Nephron (organoid): Measurements from ENCODE around the gene RTP2.
A peak's percentile ranks its signal among the peaks of the same experiment; 100 is the strongest.

ENCODE experiments used
- H3K27ac Mint-ChIP-seq, 3 experiments: 2 replicates each; pipeline ENCODE4 v1.8.0; 2020; ENCODE audit warnings: mixed read lengths in 3 of 3, mild to moderate bottlenecking in 2 of 3, moderate library complexity in 1 of 3
- H3K27me3 Mint-ChIP-seq: 2 replicates; pipeline ENCODE4 v1.8.0; 2021; ENCODE audit warnings: low read depth, mild to moderate bottlenecking, moderate library complexity, mixed read lengths
- H3K36me3 Mint-ChIP-seq: 2 replicates; pipeline ENCODE4 v1.8.0; 2020; ENCODE audit warnings: low read depth, mixed read lengths
- H3K4me1 Mint-ChIP-seq: 2 replicates; pipeline ENCODE4 v1.8.0; 2020; ENCODE audit warnings: mixed read lengths
- H3K4me3 Mint-ChIP-seq, 3 experiments: 2 replicates each; pipeline ENCODE4 v1.8.0; 2020; ENCODE audit warnings: mild to moderate bottlenecking in 3 of 3, mixed read lengths in 3 of 3, moderate library complexity in 2 of 3
- H3K9me3 Mint-ChIP-seq: 2 replicates; pipeline ENCODE4 v1.8.0; 2020; ENCODE audit warnings: mixed read lengths
- TF ChIP-seq, protein P1 (sequence below), 3 experiments: fragments of 200-600 bp; sonication (generic); IDR thresholded peaks; one replicate each; pipeline ENCODE4 v1.5.0; 2021; ENCODE audit warnings: antibody characterized with exemption in 3 of 3; ENCODE audit not compliant: unreplicated experiment in 3 of 3

RTP2 gene

DNA sequence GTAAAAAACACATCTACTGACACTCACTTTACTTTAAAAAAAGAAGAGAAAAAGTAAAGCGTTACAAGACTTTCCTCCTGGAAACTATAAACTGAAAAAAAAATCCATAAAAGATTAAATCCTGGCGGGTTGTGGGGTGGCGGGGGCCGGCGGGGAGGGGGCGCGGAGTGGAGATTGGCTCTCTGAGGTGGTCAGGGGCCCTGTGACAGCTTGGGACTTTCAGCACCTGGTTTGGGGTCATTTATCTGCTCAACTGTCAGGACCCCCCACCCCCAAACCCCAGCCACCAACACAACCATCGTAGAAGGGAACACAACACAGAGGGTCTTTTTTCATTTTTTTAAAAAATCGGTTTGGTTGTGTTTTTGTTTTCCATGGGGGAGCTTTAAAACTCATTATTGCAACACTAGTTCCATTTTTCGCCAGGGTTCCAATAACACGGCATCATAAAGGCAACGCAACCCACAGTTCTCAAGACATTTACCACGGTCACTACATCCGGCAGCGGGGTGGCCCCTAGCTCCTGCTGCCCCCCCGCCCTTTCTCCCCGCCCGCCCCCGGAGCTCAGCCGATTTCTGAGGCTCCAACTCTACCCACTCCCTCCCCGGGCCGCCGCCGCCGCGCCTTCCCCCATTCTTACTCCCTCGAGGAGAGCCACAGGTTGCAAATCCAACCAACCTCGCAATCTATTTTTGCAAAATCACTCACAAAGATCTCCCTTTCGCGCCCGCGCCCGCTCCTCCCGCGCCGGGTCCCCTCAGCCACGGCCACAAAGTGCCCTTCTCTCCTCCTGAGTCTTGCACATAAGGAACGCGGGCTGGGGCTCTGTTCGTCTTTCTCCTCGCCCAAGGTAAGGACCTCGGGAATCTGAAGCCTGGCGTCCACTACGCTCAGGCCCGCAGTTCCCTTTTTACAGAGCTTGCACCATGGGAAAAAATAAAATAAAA, 41.1 kb upstream of the RTP2 start:
- Mint-ChIP-seq H3K9me3 (no peaks in the 10 kb centered on the region), H3K4me1 (peaks cover 60% of the 10 kb centered on the region), H3K4me3 (peak overlapping the region; percentile 94 to 98 (median 97)), H3K36me3 (no peaks in the 10 kb centered on the region), H3K27me3 (peaks cover 4% of the 10 kb centered on the region), H3K27ac (peak overlapping the region; percentile 100)
- TF ChIP-seq, protein P1, sequence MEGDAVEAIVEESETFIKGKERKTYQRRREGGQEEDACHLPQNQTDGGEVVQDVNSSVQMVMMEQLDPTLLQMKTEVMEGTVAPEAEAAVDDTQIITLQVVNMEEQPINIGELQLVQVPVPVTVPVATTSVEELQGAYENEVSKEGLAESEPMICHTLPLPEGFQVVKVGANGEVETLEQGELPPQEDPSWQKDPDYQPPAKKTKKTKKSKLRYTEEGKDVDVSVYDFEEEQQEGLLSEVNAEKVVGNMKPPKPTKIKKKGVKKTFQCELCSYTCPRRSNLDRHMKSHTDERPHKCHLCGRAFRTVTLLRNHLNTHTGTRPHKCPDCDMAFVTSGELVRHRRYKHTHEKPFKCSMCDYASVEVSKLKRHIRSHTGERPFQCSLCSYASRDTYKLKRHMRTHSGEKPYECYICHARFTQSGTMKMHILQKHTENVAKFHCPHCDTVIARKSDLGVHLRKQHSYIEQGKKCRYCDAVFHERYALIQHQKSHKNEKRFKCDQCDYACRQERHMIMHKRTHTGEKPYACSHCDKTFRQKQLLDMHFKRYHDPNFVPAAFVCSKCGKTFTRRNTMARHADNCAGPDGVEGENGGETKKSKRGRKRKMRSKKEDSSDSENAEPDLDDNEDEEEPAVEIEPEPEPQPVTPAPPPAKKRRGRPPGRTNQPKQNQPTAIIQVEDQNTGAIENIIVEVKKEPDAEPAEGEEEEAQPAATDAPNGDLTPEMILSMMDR (IDR thresholded peaks at IDR 0.05; ENCODE audit: unreplicated experiment in 3 of 3) = no peak

DNA sequence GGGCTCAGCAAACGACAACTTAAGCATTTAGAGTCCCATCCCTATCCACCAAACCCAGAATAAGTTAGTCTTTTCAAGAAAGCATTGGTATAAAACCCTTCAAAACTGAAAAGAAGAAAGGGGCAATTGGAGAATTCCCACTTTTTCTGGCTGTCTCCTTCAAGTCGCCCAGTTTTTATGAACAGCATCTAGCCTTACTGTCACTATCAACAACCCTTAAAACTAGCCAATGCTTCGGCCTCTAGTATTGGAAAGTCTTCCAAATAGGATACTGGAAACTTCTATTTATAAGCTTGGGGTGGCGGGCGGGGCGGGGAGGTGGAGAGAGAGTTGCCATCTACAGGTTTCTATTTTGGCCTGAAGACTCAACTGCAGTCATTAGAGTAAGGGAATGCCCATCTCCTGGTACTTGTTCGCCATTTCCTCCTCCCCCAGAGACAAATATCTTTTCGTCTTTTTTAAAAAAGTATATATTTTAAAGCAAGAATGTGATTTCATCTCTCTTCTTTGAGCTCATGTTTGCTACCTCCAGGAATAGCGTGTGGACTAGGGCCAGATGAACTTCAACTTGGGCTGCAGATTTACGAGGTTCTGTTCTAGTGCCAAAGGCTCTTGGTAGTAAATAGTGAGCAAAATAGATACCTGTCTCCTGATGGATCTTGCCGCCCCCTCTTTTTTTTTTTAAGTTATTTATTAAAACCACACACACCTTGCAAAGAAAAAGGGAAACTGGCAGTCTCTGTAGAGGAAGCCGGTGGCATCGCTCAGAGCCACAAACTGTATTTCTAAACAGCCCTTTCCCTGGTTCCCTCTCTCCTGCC, 40.2 kb upstream of the RTP2 start:
- H3K36me3 Mint-ChIP-seq = no peaks in the 10 kb centered on the region
- peaks cover 51% of the 10 kb centered on the region for H3K4me1 Mint-ChIP-seq
- H3K4me3 Mint-ChIP-seq = peak overlapping the region; percentile 94 to 98 (median 97)
- peak overlapping the region; percentile 100 for H3K27ac Mint-ChIP-seq
- H3K27me3 Mint-ChIP-seq = peaks cover 4% of the 10 kb centered on the region
- TF ChIP-seq, protein P1 (IDR thresholded peaks at IDR 0.05; ENCODE audit: unreplicated experiment in 3 of 3) = peak in 1 of 3 experiments; percentile 16
- H3K9me3 Mint-ChIP-seq = no peaks in the 10 kb centered on the region

DNA sequence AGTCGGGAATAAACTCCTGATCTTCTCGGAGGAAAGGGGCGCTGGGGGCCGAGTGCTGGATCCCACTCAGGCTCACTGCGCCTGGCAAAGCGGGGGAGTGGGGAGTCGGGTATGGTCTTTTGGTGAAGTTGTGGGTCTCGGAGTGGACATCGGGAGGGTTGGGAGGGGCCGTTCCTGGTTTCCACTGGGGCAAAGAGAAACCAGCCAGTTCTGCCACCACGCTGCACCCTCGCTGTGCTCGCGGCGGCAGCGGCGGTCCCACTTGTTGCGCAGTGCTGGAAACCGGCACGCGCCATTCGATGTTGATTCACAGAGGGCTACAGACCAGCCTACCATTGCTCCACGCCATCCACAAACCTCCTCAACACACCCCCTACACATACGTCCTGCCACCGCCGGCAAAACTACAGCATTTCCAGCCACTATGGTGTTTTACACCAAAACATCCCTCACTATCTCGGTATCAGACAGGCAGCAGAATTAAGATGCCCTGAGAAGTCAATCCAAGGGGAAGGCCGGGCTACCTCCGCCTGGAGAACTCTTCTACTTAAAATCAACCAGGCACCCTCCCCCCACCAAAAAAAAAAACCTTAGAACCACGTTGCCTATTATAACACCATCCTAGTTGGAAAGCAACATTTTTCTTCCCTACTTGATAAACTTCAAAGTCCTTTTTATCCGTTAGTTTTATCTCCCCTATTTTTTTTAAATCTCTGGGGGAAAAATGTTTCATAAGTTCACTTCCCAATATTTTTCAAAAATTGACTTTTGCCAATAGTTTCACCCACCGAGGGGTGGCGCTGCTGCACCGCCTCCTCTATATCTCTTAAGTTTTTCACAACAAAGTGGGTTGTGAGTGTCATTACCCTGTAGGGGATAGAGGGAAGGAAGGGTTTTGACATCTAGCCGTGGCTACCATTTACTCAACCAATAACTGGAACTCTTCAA, 39.3 kb upstream of the RTP2 start:
- H3K9me3 Mint-ChIP-seq = no peaks in the 10 kb centered on the region
- H3K27ac Mint-ChIP-seq = peak overlapping the region; percentile 97 to 100 (median 97)
- no peaks in the 10 kb centered on the region for H3K36me3 Mint-ChIP-seq
- peaks cover 51% of the 10 kb centered on the region for H3K4me1 Mint-ChIP-seq
- TF ChIP-seq, protein P1 (IDR thresholded peaks at IDR 0.05; ENCODE audit: unreplicated experiment in 3 of 3) = peak; percentile 91 to 94 (median 92)
- peaks cover 4% of the 10 kb centered on the region for H3K27me3 Mint-ChIP-seq
- peak overlapping the region; percentile 94 to 98 (median 97) for H3K4me3 Mint-ChIP-seq

DNA sequence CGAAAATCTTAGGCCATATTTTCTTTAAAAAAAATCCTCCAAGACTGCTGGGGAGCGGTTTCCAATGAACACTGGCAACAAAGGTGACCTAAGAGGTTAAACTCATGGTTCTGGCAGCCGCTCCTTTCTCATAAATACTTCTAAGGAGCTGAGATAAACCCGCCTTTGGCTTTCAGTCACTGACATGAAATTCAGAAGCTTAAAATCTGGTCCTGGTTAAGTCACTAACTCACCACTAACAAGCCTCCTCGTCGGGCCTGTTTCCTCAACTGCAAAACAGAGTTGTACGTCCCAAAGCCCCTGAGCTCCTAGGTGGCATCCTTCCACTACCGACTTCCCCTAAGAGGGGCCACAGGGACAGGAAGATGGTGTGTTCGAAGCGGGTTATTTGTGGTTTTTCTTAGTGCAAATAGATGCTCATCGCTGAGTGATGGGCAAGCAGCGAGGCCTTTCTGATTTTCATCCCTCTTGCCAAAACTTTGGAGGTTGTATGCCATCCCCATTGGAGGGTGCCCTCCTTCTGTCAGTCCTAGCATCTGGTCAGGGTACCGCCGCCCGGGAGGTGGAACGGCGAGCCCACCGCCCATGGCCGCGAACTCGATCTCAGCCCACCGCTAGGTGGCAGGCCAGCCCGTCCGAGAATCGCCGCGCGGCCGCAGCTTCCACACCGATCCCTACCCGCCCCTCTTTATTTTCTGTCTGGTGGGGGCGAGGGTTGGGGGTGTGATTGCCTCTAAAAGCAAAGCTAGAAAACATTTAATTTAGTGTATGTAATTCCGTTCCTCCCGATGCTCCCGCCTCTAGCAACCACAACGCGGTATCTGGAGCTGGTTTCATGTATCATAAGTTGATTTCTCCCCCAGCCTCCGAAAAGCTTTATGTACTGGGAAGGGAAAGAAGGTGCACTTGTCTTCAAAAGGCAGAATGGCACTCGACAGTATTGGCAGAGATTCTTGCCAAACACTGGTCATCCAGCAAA, 38.4 kb upstream of the RTP2 start:
- Mint-ChIP-seq H3K27ac (peak overlapping the region; percentile 97 to 100 (median 97)), H3K27me3 (peaks cover 4% of the 10 kb centered on the region), H3K36me3 (no peaks in the 10 kb centered on the region), H3K4me1 (peaks cover 54% of the 10 kb centered on the region), H3K9me3 (no peaks in the 10 kb centered on the region), H3K4me3 (peak overlapping the region; percentile 94 to 98 (median 97))
- TF ChIP-seq, protein P1 (IDR thresholded peaks at IDR 0.05; ENCODE audit: unreplicated experiment in 3 of 3) = peak; percentile 96 to 97 (median 97)
